A549 (cell line): Measurements from ENCODE around the gene ATP5PD.

Experiments used
- CTCF ChIP-seq: fragments of >200 bp; sonication (Bioruptor Twin); formaldehyde crosslinking; IDR thresholded peaks from 3 replicates; pipeline ENCODE4 v1.5.1; 2016
- EP300 ChIP-seq, 2 experiments: fragments of >200 bp; sonication (Bioruptor Twin); formaldehyde crosslinking; IDR thresholded peaks; 2 replicates in 1 of 2; 3 replicates in 1 of 2; pipeline ENCODE4 v1.6.1; 2016 to 2017
- HES2 ChIP-seq: fragments of >200 bp; sonication (Bioruptor Twin); formaldehyde crosslinking; IDR thresholded peaks from 2 replicates; pipeline ENCODE4 v1.6.1; 2016
- JUNB ChIP-seq: fragments of >200 bp; sonication (Bioruptor Twin); formaldehyde crosslinking; IDR thresholded peaks from 2 replicates; pipeline ENCODE4 v1.6.1; 2016
- MAFK ChIP-seq: fragments of 450-650 bp; IDR thresholded peaks from 2 replicates; pipeline ENCODE4 v1.6.1; 2014; ENCODE audit not compliant: partially characterized antibody
- POLR2A ChIP-seq: IDR thresholded peaks from 2 replicates; pipeline ENCODE4 v1.6.1; 2012; ENCODE audit warnings: mild to moderate bottlenecking, low read length
- RAD21 ChIP-seq, 2 experiments: fragments of >200 bp in 1 of 2; sonication (Bioruptor Twin) in 1 of 2; formaldehyde crosslinking in 1 of 2; IDR thresholded peaks in 1 of 2; conservative IDR thresholded peaks in 1 of 2; 2 replicates in 1 of 2; 3 replicates in 1 of 2; pipeline ENCODE4 v1.6.1; 2012 to 2018; ENCODE audit warnings: inconsistent platforms in 1 of 2
- REST ChIP-seq: fragments of 200-600 bp; sonication (generic); IDR thresholded peaks from 2 replicates; pipeline ENCODE4 v1.6.1; 2016; ENCODE audit warnings: antibody characterized with exemption, mild to moderate bottlenecking, moderate library complexity
- TFCP2L1 ChIP-seq: fragments of 250-450 bp; sonication (Bioruptor Pico); IDR thresholded peaks from 2 replicates; pipeline ENCODE4 v1.5.0; 2021; ENCODE audit warnings: mild to moderate bottlenecking
- TF ChIP-seq, protein P1 (sequence below): IDR thresholded peaks from 2 replicates; pipeline ENCODE4 v1.6.1; 2012

- TF ChIP-seq POLR2A (peak; percentile 79), CTCF (peak; percentile 36; the same call in 2 of the 3 replicates), RAD21 (conservative IDR thresholded peaks at IDR 0.05 in 1 of 2, IDR thresholded peaks at IDR 0.05 in 1 of 2) (peak; percentile 37 to 48; a peak in 4 of 5 replicates), HES2 (no peak), REST (no peak), JUNB (no peak), EP300 (IDR thresholded peaks at IDR 0.05) (no peak), TFCP2L1 (CRISPR knock-in tag) (peak; percentile 57; the same call in 1 of the 2 replicates), MAFK (no peak)
- TF ChIP-seq, protein P1, sequence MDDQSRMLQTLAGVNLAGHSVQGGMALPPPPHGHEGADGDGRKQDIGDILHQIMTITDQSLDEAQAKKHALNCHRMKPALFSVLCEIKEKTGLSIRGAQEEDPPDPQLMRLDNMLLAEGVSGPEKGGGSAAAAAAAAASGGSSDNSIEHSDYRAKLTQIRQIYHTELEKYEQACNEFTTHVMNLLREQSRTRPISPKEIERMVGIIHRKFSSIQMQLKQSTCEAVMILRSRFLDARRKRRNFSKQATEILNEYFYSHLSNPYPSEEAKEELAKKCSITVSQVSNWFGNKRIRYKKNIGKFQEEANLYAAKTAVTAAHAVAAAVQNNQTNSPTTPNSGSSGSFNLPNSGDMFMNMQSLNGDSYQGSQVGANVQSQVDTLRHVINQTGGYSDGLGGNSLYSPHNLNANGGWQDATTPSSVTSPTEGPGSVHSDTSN = peak; percentile 65
These were observed 34.2 kb downstream of the ATP5PD start, which contains the start of gene MRPL58 for GRCh38 chr17:75012346-75013091.
